Parathyroid adenoma (tissue), 2 donors: Measurements from ENCODE around the gene SLC44A2.

Experiments
- H2AFZ ChIP-seq: fragments of 300-600 bp; sonication (generic); one replicate; pipeline ENCODE4 v1.7.0; 2017; ENCODE audit warnings: antibody characterized with exemption, mild to moderate bottlenecking
- H3K27ac ChIP-seq: fragments of 300-600 bp; sonication (generic); one replicate; pipeline ENCODE4 v1.7.0; 2017
- H3K27me3 ChIP-seq: fragments of 300-600 bp; sonication (generic); one replicate; pipeline ENCODE4 v1.7.0; 2017; ENCODE audit warnings: low read length; ENCODE audit not compliant: control insufficient read depth, insufficient read depth
- H3K36me3 ChIP-seq: fragments of 300-600 bp; sonication (generic); one replicate; pipeline ENCODE4 v1.7.0; 2017; ENCODE audit warnings: low read length; ENCODE audit not compliant: control insufficient read depth, insufficient read depth
- H3K4me1 ChIP-seq: fragments of 300-600 bp; sonication (generic); one replicate; pipeline ENCODE4 v1.7.0; 2017; ENCODE audit warnings: control low read depth
- H3K4me2 ChIP-seq: fragments of 300-600 bp; sonication (generic); one replicate; pipeline ENCODE4 v1.7.0; 2017; ENCODE audit warnings: low read length
- H3K4me3 ChIP-seq: fragments of 300-600 bp; sonication (generic); one replicate; pipeline ENCODE4 v1.7.0; 2017; ENCODE audit warnings: low read depth, low read length
- H3K79me2 ChIP-seq: fragments of 300-600 bp; sonication (generic); one replicate; pipeline ENCODE4 v1.7.0; 2017; ENCODE audit warnings: control low read depth
- H3K9ac ChIP-seq: fragments of 300-600 bp; sonication (generic); one replicate; pipeline ENCODE4 v1.7.0; 2017; ENCODE audit warnings: mild to moderate bottlenecking
- H3K9me3 ChIP-seq: fragments of 300-600 bp; sonication (generic); one replicate; pipeline ENCODE4 v1.7.0; 2017; ENCODE audit warnings: low read length; ENCODE audit not compliant: control insufficient read depth
- CTCF ChIP-seq: fragments of 300-600 bp; sonication (generic); IDR thresholded peaks from one replicate; pipeline ENCODE4 v1.7.0; 2017; ENCODE audit warnings: antibody characterized with exemption, mild to moderate bottlenecking
- donor health status: primary hyperparathyroidism.

Gene SLC44A2

GRCh38 chr19:10583036-10583776 is 42.1 kb upstream of the SLC44A2 start:
- TF ChIP-seq CTCF, result no peak
- Histone ChIP-seq H3K9me3 (no peaks in the 10 kb centered on the region), H3K27ac (no peak overlapping the region), H3K4me3 (no peak overlapping the region), H3K27me3 (no peaks in the 10 kb centered on the region), H2AFZ (no peak overlapping the region), H3K4me1 (no peaks in the 10 kb centered on the region), H3K36me3 (no peaks in the 10 kb centered on the region), H3K79me2 (no peaks in the 10 kb centered on the region), H3K9ac (no peak overlapping the region), H3K4me2 (no peak overlapping the region)

GRCh38 chr19:10586396-10586795 is 39.0 kb upstream of the SLC44A2 start:
- H3K27ac ChIP-seq, result no peak overlapping the region
- no peaks in the 10 kb centered on the region for H3K4me1 ChIP-seq
- peak overlapping the region; percentile 91 for H2AFZ ChIP-seq
- no peaks in the 10 kb centered on the region for H3K27me3 ChIP-seq
- H3K79me2 ChIP-seq, result no peaks in the 10 kb centered on the region
- H3K4me3 ChIP-seq, result peak overlapping the region; percentile 70
- H3K4me2 ChIP-seq, result peak overlapping the region; percentile 58
- H3K9me3 ChIP-seq, result no peaks in the 10 kb centered on the region
- H3K9ac ChIP-seq, result no peak overlapping the region
- H3K36me3 ChIP-seq, result no peaks in the 10 kb centered on the region
- TF ChIP-seq CTCF, result no peak

- Histone ChIP-seq H2AFZ (peak within 1 kb of the TSS; percentile 91), H3K9ac (peak within 1 kb of the TSS; percentile 57), H3K79me2 (no peaks in the 10 kb centered on the region), H3K9me3 (no peaks in the 10 kb centered on the region), H3K27me3 (no peaks in the 10 kb centered on the region), H3K4me1 (no peaks in the 10 kb centered on the region), H3K36me3 (no peaks in the 10 kb centered on the region), H3K27ac (peak within 1 kb of the TSS; percentile 61), H3K4me3 (peak within 1 kb of the TSS; percentile 70), H3K4me2 (peak within 1 kb of the TSS; percentile 58)
- TF ChIP-seq CTCF, result no peak
These were observed 38.1 kb upstream of the SLC44A2 start, which contains the start of gene AP1M2 for GRCh38 chr19:10587022-10587838. TSS of gene AP1M2 (minus strand) at chr19:10587312. CDS start at chr19:10587231, 81 bp downstream.

GRCh38 chr19:10587839-10588150 is 37.6 kb upstream of the SLC44A2 start:
- no peaks in the 10 kb centered on the region for H3K79me2 ChIP-seq
- no peaks in the 10 kb centered on the region for H3K4me1 ChIP-seq
- no peaks in the 10 kb centered on the region for H3K36me3 ChIP-seq
- no peak overlapping the region for H3K9ac ChIP-seq
- H3K4me3 ChIP-seq, result no peak overlapping the region
- H3K9me3 ChIP-seq, result no peaks in the 10 kb centered on the region
- no peak overlapping the region for H3K27ac ChIP-seq
- no peaks in the 10 kb centered on the region for H3K27me3 ChIP-seq
- TF ChIP-seq CTCF, result no peak
- peak overlapping the region; percentile 91 for H2AFZ ChIP-seq
- H3K4me2 ChIP-seq, result no peak overlapping the region
